ENCODE data around the gene SERINC1.

SERINC1 gene

DNA sequence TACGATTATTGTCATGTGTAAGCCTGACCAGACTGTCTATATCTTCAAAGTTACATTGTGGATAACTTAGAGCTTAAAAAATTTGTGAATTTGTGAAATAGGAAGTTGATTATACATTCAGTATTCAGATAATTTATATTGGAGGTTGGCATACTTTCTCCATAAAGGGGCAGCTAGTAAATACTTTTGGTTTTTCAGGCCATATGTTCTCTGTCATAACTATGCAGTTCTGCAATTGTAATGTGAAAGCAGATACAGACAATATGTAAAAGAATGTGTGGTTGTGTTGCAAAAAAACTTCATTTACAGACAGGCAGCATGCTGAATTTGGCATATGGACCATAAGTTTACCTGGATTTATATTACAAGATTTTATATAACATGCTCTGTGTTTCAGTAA is 42.8 kb downstream of the SERINC1 start:
- Histone ChIP-seq H3K27ac (ENCODE audit: low read depth, low read length) (no peak overlapping the region), H3K4me3 (ENCODE audit: low read length) (no peak overlapping the region), H3K4me1 (ENCODE audit: control insufficient read depth, insufficient read depth, low read length) (no peaks in the 10 kb centered on the region), H3K27me3 (ENCODE audit: control insufficient read depth, insufficient read depth, low read length) (no peaks in the 10 kb centered on the region), H3K9ac (ENCODE audit: low read length) (no peak overlapping the region), H3K36me3 (ENCODE audit: control insufficient read depth, insufficient read depth, low read length) (no peaks in the 10 kb centered on the region)

DNA sequence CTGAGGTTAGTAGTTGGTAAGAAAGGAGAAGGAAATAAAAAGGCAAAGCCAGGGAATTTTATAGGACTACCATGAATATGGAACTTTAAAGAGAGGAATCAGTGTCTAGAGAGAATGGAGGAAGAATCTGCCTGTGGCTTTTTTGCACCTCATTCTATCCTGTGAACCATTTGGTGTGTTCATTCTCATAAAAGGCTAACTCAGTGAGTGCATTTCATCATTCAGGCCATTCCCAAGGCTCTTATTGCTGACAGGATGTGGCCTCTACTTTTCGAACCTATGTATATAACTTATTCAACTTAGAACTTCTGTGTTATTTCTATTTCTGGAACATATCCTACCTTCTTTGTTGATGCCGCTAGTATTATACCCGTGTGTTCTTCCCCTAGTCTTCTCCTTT is 45.0 kb downstream of the SERINC1 start:
- H3K36me3 ChIP-seq (ENCODE audit: control insufficient read depth, insufficient read depth, low read length), result peaks cover 6% of the 10 kb centered on the region
- H3K4me3 ChIP-seq (ENCODE audit: low read length), result no peak overlapping the region
- H3K4me1 ChIP-seq (ENCODE audit: control insufficient read depth, insufficient read depth, low read length), result no peaks in the 10 kb centered on the region

DNA sequence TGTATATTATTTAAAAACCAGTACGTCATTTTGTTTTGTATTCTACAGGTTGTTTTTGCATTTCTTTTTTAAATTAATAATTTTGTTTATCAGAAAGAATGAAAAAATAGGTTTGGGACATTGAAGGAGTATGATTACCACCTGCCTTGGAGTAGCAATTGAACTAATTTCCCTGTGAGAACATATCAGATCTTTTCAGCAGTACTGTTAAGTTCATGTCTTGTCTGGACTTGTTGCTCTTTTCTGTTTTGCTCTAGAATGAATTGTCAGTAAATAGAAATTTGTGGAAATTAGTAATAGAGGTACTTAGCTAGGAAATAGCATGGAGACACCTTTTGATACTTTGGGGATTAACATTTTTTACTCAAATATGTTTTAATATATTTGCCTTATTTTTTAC is 47.9 kb downstream of the SERINC1 start:
- Histone ChIP-seq H3K9ac (ENCODE audit: low read length) (no peak overlapping the region), H3K36me3 (ENCODE audit: control insufficient read depth, insufficient read depth, low read length) (peaks cover 6% of the 10 kb centered on the region), H3K27ac (ENCODE audit: low read depth, low read length) (no peak overlapping the region), H3K4me1 (ENCODE audit: control insufficient read depth, insufficient read depth, low read length) (no peaks in the 10 kb centered on the region), H3K27me3 (ENCODE audit: control insufficient read depth, insufficient read depth, low read length) (no peaks in the 10 kb centered on the region), H3K4me3 (ENCODE audit: low read length) (no peak overlapping the region)

More for the DNA sequence above, 45.0 kb downstream of the SERINC1 start:
- no peaks in the 10 kb centered on the region for H3K27me3 ChIP-seq (ENCODE audit: control insufficient read depth, insufficient read depth, low read length)
- no peak overlapping the region for H3K27ac ChIP-seq (ENCODE audit: low read depth, low read length)
- H3K9ac ChIP-seq (ENCODE audit: low read length), result no peak overlapping the region

DNA sequence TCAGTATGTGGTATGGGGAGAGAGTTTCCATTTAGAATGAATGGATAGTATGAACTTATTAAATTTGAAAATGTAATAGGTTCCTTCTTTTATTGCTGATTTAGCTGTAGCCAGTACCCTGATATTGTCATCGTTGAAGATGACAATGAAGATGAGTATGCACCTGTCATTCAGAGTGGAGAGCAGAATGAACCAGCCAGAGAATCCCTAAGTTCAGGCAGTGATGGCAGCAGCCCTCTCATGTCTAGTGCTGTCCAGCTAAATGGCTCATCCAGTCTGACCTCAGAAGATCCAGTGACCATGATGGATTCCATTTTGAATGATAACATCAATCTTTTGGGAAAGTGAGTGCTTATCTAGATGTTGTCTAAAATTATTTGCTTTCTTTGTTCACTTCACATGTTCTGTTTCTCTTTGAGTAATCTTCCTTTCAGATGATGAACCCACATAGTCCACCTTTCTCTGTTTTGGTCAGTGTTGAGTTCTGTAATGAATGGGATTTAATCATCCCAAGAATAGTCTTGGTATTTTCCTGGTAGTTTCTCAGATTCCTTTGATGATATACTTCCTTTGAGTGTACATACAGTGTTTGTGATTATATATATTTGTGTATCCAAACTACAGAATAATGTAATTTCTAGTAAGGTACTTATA is 48.9 kb downstream of the SERINC1 start:
- Histone ChIP-seq H3K27me3 (ENCODE audit: control insufficient read depth, insufficient read depth, low read length) (no peaks in the 10 kb centered on the region), H3K36me3 (ENCODE audit: control insufficient read depth, insufficient read depth, low read length) (peaks cover 6% of the 10 kb centered on the region), H3K27ac (ENCODE audit: low read depth, low read length) (no peak overlapping the region), H3K4me3 (ENCODE audit: low read length) (no peak overlapping the region), H3K9ac (ENCODE audit: low read length) (no peak overlapping the region), H3K4me1 (ENCODE audit: control insufficient read depth, insufficient read depth, low read length) (no peaks in the 10 kb centered on the region)

DNA sequence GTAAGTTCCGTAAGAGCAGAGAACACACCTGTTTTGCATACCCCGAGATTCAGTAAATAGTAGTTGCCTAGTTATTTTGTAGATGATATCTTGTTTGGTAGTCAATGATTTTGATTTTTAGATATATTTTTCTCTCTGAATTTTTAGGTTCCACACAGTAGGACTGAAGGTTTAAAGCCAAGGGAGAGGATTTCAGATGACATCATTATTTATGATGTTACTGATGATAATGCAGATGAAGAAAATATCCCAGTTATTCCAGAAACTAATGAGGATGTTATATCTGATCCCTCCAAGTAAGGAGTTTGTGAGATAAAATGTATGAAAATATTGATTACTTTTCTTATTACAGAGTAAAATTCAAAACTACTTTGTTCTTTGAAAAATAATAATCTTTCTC is 49.6 kb downstream of the SERINC1 start:
- H3K9ac ChIP-seq (ENCODE audit: low read length), result no peak overlapping the region
- H3K36me3 ChIP-seq (ENCODE audit: control insufficient read depth, insufficient read depth, low read length), result peaks cover 6% of the 10 kb centered on the region
- H3K4me1 ChIP-seq (ENCODE audit: control insufficient read depth, insufficient read depth, low read length), result no peaks in the 10 kb centered on the region
- H3K27me3 ChIP-seq (ENCODE audit: control insufficient read depth, insufficient read depth, low read length), result no peaks in the 10 kb centered on the region
- H3K4me3 ChIP-seq (ENCODE audit: low read length), result no peak overlapping the region
- no peak overlapping the region for H3K27ac ChIP-seq (ENCODE audit: low read depth, low read length)

DNA sequence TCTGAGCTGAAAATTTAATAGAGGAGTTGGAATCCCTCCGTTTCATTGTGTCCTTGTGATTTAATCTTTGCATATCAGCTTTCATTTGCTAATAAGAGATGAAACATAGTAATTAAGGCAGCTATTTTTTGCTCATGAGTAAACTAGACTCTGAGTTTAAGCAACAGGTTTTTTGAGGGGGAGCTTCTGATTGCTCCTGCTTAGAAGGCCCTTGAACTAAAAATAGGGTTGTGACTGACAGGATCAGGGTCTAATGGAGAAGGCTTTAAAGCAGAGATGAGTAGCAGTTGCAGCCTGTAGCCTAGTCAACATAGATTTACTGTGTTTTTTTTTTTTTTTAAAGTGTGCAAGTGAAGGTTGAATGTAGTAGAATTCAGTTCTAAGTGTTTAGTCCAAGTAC is 54.8 kb downstream of the SERINC1 start:
- Histone ChIP-seq H3K36me3 (ENCODE audit: control insufficient read depth, insufficient read depth, low read length) (no peaks in the 10 kb centered on the region), H3K27me3 (ENCODE audit: control insufficient read depth, insufficient read depth, low read length) (no peaks in the 10 kb centered on the region), H3K4me3 (ENCODE audit: low read length) (no peak overlapping the region), H3K4me1 (ENCODE audit: control insufficient read depth, insufficient read depth, low read length) (no peaks in the 10 kb centered on the region), H3K9ac (ENCODE audit: low read length) (no peak overlapping the region), H3K27ac (ENCODE audit: low read depth, low read length) (no peak overlapping the region)

DNA sequence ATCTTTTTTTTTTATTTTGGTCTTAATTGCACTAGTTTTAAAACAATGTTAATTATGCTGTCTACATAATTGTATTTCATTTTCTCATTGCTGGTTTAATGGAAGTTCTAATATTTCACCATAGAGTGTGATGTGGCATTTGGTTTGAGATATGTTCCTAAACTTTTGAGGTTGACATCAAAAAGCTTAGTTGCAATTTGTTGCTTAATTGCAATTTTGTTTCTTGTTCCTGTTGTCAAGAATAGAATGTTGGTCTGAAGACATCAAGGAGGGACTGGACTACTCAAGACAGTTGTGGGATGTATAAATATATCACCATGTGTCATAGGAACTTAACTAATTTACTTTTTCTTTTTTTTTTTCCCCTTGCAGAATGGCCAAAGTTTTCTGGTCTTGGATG is 59.6 kb downstream of the SERINC1 start:
- Histone ChIP-seq H3K27ac (ENCODE audit: low read depth, low read length) (no peak overlapping the region), H3K4me1 (ENCODE audit: control insufficient read depth, insufficient read depth, low read length) (no peaks in the 10 kb centered on the region), H3K4me3 (ENCODE audit: low read length) (no peak overlapping the region), H3K36me3 (ENCODE audit: control insufficient read depth, insufficient read depth, low read length) (no peaks in the 10 kb centered on the region), H3K9ac (ENCODE audit: low read length) (no peak overlapping the region), H3K27me3 (ENCODE audit: control insufficient read depth, insufficient read depth, low read length) (no peaks in the 10 kb centered on the region)

DNA sequence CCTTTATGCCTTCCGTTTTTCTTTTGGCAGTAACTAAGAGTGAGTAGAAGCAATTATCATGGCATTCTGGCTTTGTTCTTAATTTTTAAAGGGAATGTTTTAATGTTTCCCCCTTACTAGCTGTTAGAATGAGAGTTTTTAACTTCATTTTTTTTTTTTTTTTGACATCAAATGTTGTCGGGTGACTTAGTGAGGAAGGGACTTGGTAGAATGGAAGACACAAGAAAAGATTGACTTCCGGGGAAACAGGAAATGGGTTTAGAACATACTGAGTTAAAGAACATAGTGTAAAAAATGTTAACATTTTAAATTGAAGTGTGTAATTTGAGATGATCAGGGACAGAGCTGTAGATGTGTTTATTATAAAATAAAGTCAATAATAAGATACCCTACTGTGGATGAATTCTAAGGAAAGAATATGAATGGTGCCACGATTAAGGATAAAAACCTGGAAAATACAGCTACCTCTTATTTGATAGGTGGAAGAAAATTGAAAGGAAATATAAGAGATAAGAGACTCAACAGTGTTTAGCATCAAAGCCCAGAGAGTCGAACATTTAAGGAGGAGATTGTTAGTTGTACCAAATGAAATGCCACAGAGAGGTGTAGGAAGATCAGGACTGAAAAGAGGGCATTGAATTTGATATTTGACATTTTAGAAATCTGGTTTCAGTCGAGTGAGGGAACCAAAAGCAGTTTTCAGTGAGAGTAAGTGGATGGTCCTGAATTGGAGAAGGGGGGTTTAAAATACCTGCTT is 62.7 kb downstream of the SERINC1 start:
- Histone ChIP-seq H3K36me3 (ENCODE audit: control insufficient read depth, insufficient read depth, low read length) (no peaks in the 10 kb centered on the region), H3K4me1 (ENCODE audit: control insufficient read depth, insufficient read depth, low read length) (no peaks in the 10 kb centered on the region), H3K27me3 (ENCODE audit: control insufficient read depth, insufficient read depth, low read length) (no peaks in the 10 kb centered on the region), H3K27ac (ENCODE audit: low read depth, low read length) (no peak overlapping the region), H3K4me3 (ENCODE audit: low read length) (no peak overlapping the region), H3K9ac (ENCODE audit: low read length) (no peak overlapping the region)

DNA sequence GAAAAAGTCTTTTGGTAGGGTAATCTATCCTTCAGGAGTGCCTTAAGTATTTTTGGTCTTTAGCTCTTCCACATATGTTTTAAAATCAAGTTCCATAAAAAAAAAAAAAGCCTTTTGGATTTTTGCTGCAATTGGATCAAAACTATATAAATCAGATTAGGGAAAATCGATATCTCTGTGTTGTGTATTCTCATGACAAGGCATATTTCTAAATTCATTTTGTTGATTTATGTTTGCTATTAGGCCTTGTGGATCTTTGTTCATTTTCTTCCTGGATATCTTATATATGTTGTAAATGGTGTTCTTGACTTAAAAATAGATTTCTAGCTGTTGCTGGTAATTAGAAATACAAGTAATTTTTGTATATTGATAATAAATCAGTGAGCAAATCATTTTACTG is 63.4 kb downstream of the SERINC1 start:
- Histone ChIP-seq H3K4me3 (ENCODE audit: low read length) (no peak overlapping the region), H3K4me1 (ENCODE audit: control insufficient read depth, insufficient read depth, low read length) (no peaks in the 10 kb centered on the region)

DNA sequence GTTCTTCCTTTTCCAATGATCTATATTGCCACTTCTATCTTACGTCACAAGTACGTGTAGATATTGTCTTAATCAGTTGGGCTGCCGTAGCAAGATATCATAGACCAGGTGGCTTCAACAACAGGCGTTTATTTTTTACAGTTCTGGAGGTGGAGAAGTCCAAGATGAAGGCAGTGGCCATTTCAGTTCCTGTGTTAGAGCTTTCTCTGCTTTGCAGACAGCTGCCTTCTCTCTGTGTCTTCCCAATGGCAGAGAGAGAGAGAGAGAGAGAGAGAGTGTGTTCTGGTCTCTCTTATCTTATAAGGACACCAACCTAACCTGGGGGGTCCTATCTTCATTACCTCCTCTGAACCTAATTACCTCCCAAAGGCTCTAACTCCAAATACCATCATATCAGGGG is 63.9 kb downstream of the SERINC1 start:
- no peak overlapping the region for H3K27ac ChIP-seq (ENCODE audit: low read depth, low read length)
- no peak overlapping the region for H3K4me3 ChIP-seq (ENCODE audit: low read length)
- H3K36me3 ChIP-seq (ENCODE audit: control insufficient read depth, insufficient read depth, low read length), result no peaks in the 10 kb centered on the region
- no peaks in the 10 kb centered on the region for H3K27me3 ChIP-seq (ENCODE audit: control insufficient read depth, insufficient read depth, low read length)
- H3K4me1 ChIP-seq (ENCODE audit: control insufficient read depth, insufficient read depth, low read length), result no peaks in the 10 kb centered on the region
- H3K9ac ChIP-seq (ENCODE audit: low read length), result no peak overlapping the region

More for the DNA sequence above, 63.4 kb downstream of the SERINC1 start:
- no peaks in the 10 kb centered on the region for H3K36me3 ChIP-seq (ENCODE audit: control insufficient read depth, insufficient read depth, low read length)
- no peak overlapping the region for H3K9ac ChIP-seq (ENCODE audit: low read length)
- H3K27ac ChIP-seq (ENCODE audit: low read depth, low read length), result no peak overlapping the region
- no peaks in the 10 kb centered on the region for H3K27me3 ChIP-seq (ENCODE audit: control insufficient read depth, insufficient read depth, low read length)

DNA sequence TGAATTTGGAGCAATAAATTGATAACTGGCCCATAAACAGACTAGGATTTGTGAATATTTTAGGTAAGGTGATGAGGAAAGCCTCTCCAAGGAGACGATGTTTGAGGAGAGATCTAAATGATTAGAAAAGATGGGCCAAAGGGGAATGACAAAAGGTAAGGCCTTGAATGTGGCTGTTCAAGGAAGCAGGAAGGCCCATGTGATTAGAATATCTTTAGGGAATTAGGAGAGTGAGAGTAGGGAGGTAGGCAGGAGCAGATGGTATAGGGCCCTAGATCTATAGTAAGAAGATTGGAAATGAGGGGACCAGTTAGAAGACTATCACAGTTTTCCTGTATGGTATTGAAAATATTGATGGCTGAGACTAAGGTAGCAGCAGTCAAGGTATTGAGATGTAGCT is 65.4 kb downstream of the SERINC1 start:
- H3K9ac ChIP-seq (ENCODE audit: low read length), result no peak overlapping the region

DNA sequence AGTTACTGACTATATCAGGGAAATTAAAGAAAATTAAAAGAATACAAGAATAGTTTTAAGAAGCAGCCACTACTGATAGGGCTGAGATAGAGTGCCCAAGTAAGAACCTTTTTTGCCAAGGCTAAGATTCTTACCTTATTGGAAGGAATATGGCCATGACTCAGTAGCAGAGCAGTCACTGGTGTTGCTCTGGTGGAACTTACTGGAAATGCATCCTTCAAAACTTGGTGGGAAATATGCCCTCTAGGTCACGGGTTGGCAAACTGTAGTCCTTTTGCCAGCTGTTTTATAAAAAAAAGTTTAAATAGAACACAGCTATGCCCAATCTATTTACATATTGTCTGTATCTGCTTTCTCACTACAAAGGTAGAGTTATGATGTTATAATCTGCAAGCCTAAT is 66.2 kb downstream of the SERINC1 start:
- no peak overlapping the region for H3K9ac ChIP-seq (ENCODE audit: low read length)
- no peaks in the 10 kb centered on the region for H3K36me3 ChIP-seq (ENCODE audit: control insufficient read depth, insufficient read depth, low read length)
- H3K4me1 ChIP-seq (ENCODE audit: control insufficient read depth, insufficient read depth, low read length), result peaks cover 3% of the 10 kb centered on the region
- no peak overlapping the region for H3K27ac ChIP-seq (ENCODE audit: low read depth, low read length)
- H3K27me3 ChIP-seq (ENCODE audit: control insufficient read depth, insufficient read depth, low read length), result no peaks in the 10 kb centered on the region
- H3K4me3 ChIP-seq (ENCODE audit: low read length), result no peak overlapping the region

More for the DNA sequence above, 65.4 kb downstream of the SERINC1 start:
- Histone ChIP-seq H3K27ac (ENCODE audit: low read depth, low read length) (no peak overlapping the region), H3K27me3 (ENCODE audit: control insufficient read depth, insufficient read depth, low read length) (no peaks in the 10 kb centered on the region), H3K4me3 (ENCODE audit: low read length) (no peak overlapping the region), H3K36me3 (ENCODE audit: control insufficient read depth, insufficient read depth, low read length) (no peaks in the 10 kb centered on the region), H3K4me1 (ENCODE audit: control insufficient read depth, insufficient read depth, low read length) (no peaks in the 10 kb centered on the region)

DNA sequence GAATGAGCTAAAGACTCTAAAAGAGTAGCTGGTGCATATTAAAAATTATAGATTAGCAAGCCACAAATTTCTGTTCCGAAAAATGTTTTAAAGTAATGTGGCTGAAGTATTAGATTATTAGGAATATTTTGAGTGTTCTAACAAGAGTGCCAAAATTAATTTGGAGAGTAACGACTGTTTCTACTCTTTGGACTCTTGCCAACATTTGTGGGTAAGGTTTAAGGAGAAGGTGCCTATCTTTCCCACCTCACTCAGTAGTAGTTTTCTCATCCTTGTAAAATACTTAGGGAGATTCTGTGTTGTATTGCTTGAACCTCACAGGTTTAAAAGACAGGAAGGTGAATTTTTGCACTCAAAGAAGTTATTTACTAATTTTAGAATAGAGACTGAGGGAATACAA is 67.2 kb downstream of the SERINC1 start:
- peaks cover 4% of the 10 kb centered on the region for H3K4me1 ChIP-seq (ENCODE audit: control insufficient read depth, insufficient read depth, low read length)
- no peaks in the 10 kb centered on the region for H3K27me3 ChIP-seq (ENCODE audit: control insufficient read depth, insufficient read depth, low read length)
- H3K27ac ChIP-seq (ENCODE audit: low read depth, low read length), result no peak overlapping the region
- H3K4me3 ChIP-seq (ENCODE audit: low read length), result no peak overlapping the region
- no peaks in the 10 kb centered on the region for H3K36me3 ChIP-seq (ENCODE audit: control insufficient read depth, insufficient read depth, low read length)
- no peak overlapping the region for H3K9ac ChIP-seq (ENCODE audit: low read length)
